ENCODE results near the gene BIK. TPM values are rescaled to one million over a fixed set of nuclear protein-coding genes. Genes with fewer than 3 reads are reported as not detected.

The BIK gene
- total RNA-seq, 1 experiment from 2014 or later: 2.0 TPM

GRCh38 chr22:43157874-43158546 lies 47.5 kb downstream of the BIK start:
- intact Hi-C loops (cut with micrococcal nuclease; ENCODE audit: unreplicated experiment): no loop called here
- no TSS peak for BruUV-seq (replicated peaks)
- no peak overlapping the region for H3K27ac ChIP-seq (ENCODE audit: low read depth, low read length, poor library complexity, severe bottlenecking)
- TF ChIP-seq EZH2 (IDR thresholded peaks at IDR 0.05; ENCODE audit: borderline replicate concordance, low read depth, low read length, poor library complexity, severe bottlenecking) (no peak), CTCF (conservative IDR thresholded peaks at IDR 0.05; ENCODE audit: low read depth, low read length) (no peak)
- no peak overlapping the region for H3K4me3 ChIP-seq (ENCODE audit: low read depth, low read length, poor library complexity, severe bottlenecking)
- peaks cover 6% of the 10 kb centered on the region for H3K36me3 ChIP-seq (ENCODE audit: insufficient read depth, low read length, poor library complexity, severe bottlenecking)
- ChIA-PET CTCF (no interaction called here), POLR2A (ENCODE audit: low non-redundant PET) (no interaction called here)
- no peaks in the 10 kb centered on the region for H3K27me3 ChIP-seq (replicated peaks; ENCODE audit: insufficient read depth, low read depth, low read length, poor library complexity)
- no peaks in the 10 kb centered on the region for H3K4me1 ChIP-seq (ENCODE audit: insufficient read depth, low read length, poor library complexity, severe bottlenecking)
- no peaks in the 10 kb centered on the region for H3K9me3 ChIP-seq (ENCODE audit: low read depth, low read length, poor library complexity, severe bottlenecking)
- no peak for DNase-seq (ENCODE audit: low spot score)

- H3K4me3 ChIP-seq (ENCODE audit: low read depth, low read length, poor library complexity, severe bottlenecking): no peak overlapping the region
- H3K36me3 ChIP-seq (ENCODE audit: insufficient read depth, low read length, poor library complexity, severe bottlenecking): peaks cover 6% of the 10 kb centered on the region
- no peaks in the 10 kb centered on the region for H3K4me1 ChIP-seq (ENCODE audit: insufficient read depth, low read length, poor library complexity, severe bottlenecking)
- no peak overlapping the region for H3K27ac ChIP-seq (ENCODE audit: low read depth, low read length, poor library complexity, severe bottlenecking)
- CTCF ChIA-PET: no interaction called here
- intact Hi-C loops (cut with micrococcal nuclease; ENCODE audit: unreplicated experiment): no loop called here
- POLR2A ChIA-PET (ENCODE audit: low non-redundant PET): no interaction called here
- TF ChIP-seq EZH2 (IDR thresholded peaks at IDR 0.05; ENCODE audit: borderline replicate concordance, low read depth, low read length, poor library complexity, severe bottlenecking): no peak
- no peak for TF ChIP-seq CTCF (conservative IDR thresholded peaks at IDR 0.05; ENCODE audit: low read depth, low read length)
- H3K9me3 ChIP-seq (ENCODE audit: low read depth, low read length, poor library complexity, severe bottlenecking): no peaks in the 10 kb centered on the region
- DNase-seq (ENCODE audit: low spot score): no peak
- BruUV-seq (replicated peaks): no TSS peak
- H3K27me3 ChIP-seq (replicated peaks; ENCODE audit: insufficient read depth, low read depth, low read length, poor library complexity): no peaks in the 10 kb centered on the region
These were observed 48.4 kb downstream of the BIK start for GRCh38 chr22:43158778-43159483.

- peak; percentile 66 for DNase-seq (ENCODE audit: low spot score)
- CTCF ChIA-PET: no interaction called here
- no TSS peak for BruUV-seq (replicated peaks)
These were observed 49.1 kb downstream of the BIK start for GRCh38 chr22:43159484-43160178.

More at GRCh38 chr22:43159484-43160178, 49.1 kb downstream of the BIK start:
- intact Hi-C loops (cut with micrococcal nuclease; ENCODE audit: unreplicated experiment): no loop called here
- Histone ChIP-seq H3K4me3 (ENCODE audit: low read depth, low read length, poor library complexity, severe bottlenecking) (no peak overlapping the region), H3K4me1 (ENCODE audit: insufficient read depth, low read length, poor library complexity, severe bottlenecking) (no peaks in the 10 kb centered on the region), H3K27ac (ENCODE audit: low read depth, low read length, poor library complexity, severe bottlenecking) (no peak overlapping the region), H3K9me3 (ENCODE audit: low read depth, low read length, poor library complexity, severe bottlenecking) (no peaks in the 10 kb centered on the region), H3K36me3 (ENCODE audit: insufficient read depth, low read length, poor library complexity, severe bottlenecking) (peaks cover 6% of the 10 kb centered on the region), H3K27me3 (replicated peaks; ENCODE audit: insufficient read depth, low read depth, low read length, poor library complexity) (no peaks in the 10 kb centered on the region)
- POLR2A ChIA-PET (ENCODE audit: low non-redundant PET): no interaction called here
- TF ChIP-seq CTCF (conservative IDR thresholded peaks at IDR 0.05; ENCODE audit: low read depth, low read length) (peak; percentile 57), EZH2 (IDR thresholded peaks at IDR 0.05; ENCODE audit: borderline replicate concordance, low read depth, low read length, poor library complexity, severe bottlenecking) (no peak)
